Tibial nerve (tissue), 4 donors: ENCODE results near the gene BTF3L4. TPM values are rescaled to one million over a fixed set of nuclear protein-coding genes. Genes with fewer than 3 reads are reported as not detected.
A peak's percentile ranks its signal among the peaks of the same experiment; 100 is the strongest.

Source experiments
- DNase-seq, 2 donors: peaks; one replicate each; pipeline ENCODE4 v3.0.0-alpha.2; 2019; ENCODE audit warnings: low spot score in 2 of 2
- H3K27ac ChIP-seq, 4 donors: fragments of 200-600 bp; sonication (generic) in 3 of 4; one replicate each; pipeline ENCODE4 v1.5.1; 2017 to 2019; ENCODE audit warnings: mild to moderate bottlenecking in 1 of 4
- H3K27me3 ChIP-seq, 2 donors: fragments of 200-600 bp; sonication (generic) in 1 of 2; one replicate each; pipeline versions ENCODE4 v1.5.1 to v1.6.0; 2017 to 2019
- H3K36me3 ChIP-seq, 3 donors: fragments of 200-600 bp; sonication (generic); one replicate each; pipeline ENCODE4 v1.5.1; 2018 to 2019
- H3K4me1 ChIP-seq, 4 donors: fragments of 200-600 bp; sonication (generic) in 3 of 4; one replicate each; pipeline ENCODE4 v1.5.1; 2017 to 2019
- H3K4me3 ChIP-seq, 4 donors: fragments of 200-600 bp; sonication (generic) in 3 of 4; one replicate each; pipeline ENCODE4 v1.5.1; 2017 to 2019; ENCODE audit warnings: mild to moderate bottlenecking in 1 of 4, moderate library complexity in 1 of 4
- H3K9me3 ChIP-seq, 4 donors: fragments of 200-600 bp; sonication (generic) in 3 of 4; one replicate each; pipeline ENCODE4 v1.5.1; 2017 to 2019
- EP300 ChIP-seq, 2 donors: sonication (generic); formaldehyde crosslinking; IDR thresholded peaks; one replicate each; pipeline ENCODE4 v1.6.1; 2017; ENCODE audit warnings: antibody characterized with exemption in 2 of 2, mild to moderate bottlenecking in 1 of 2
- POLR2A ChIP-seq, 2 donors: fragments of 450-650 bp; IDR thresholded peaks; one replicate each; pipeline ENCODE4 v1.6.1; 2017; ENCODE audit warnings: antibody characterized with exemption in 2 of 2, mild to moderate bottlenecking in 2 of 2, moderate library complexity in 2 of 2
- WGBS, 2 donors: methylation state at CpG; one replicate each; pipeline ENCODE4 v1.1.5; 2018; 5-methylcytosine and 5-hydroxymethylcytosine counted together
- total RNA-seq, 4 donors: library from RNA; depleted of rRNA; stranded (reverse); fragments of >200 nt; gene quantifications; one replicate each; pipeline ENCODE4 v1.1.0, GENCODE V29; 2016
- TF ChIP-seq, protein P1 (sequence below), 5 experiments: fragments of 200-600 bp in 3 of 5; fragments of 450-650 bp in 2 of 5; sonication (generic) in 3 of 5; IDR thresholded peaks; one replicate each; pipeline ENCODE4 v1.5.1; 2016 to 2019; ENCODE audit warnings: antibody characterized with exemption in 5 of 5, mild to moderate bottlenecking in 3 of 5, moderate library complexity in 2 of 5

Gene BTF3L4
- 10 to 100 TPM; 30.6 to 46.5 (median 37.5) TPM for total RNA-seq

DNA sequence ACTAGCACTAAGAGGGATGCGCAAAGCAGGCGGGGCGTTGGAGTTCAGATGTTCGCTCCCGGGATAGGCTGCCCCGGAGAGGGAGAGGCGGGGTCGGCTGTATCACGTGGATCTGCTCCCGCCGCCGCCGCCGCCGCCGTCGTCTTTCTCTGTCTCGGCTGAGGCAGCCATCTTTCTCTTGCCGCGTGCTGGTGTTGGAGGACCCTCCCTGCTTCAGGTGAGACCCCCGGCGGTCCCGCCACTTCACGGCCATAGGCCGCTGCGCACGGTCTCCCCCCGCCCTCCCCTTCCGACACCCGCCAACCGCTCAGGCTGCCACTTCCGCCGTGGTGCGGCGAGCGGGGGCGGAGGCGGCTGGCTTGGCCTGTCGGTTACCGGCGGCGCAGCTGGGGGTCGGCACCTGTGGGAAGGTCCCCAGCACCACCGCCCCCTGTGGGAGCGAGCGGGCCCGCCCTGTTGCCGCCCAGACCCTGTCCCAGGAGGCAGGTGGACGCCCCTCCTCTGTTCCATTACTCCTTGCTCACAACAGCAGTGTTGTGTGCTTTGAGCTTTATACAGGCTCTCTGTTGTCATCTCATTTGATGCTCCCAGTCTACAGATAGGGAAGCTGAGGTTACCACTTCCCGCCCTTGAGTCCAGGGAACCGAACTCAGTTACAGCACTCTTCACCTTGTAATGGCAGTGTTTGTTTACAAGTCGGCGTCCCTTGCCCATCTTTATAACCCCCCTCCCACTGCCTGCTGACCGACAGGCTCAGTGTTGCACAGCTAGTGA lies at the start of gene BTF3L4:
BTF3L4 (plus strand) TSS at position 133 of the 774 bp plus-strand sequence. CDS start 3,553 bp downstream, outside the sequence.
- H3K4me3 ChIP-seq: peak within 1 kb of the TSS; percentile 70 to 93 (median 82)
- peaks cover 0 to 28% (median 12%) of the 10 kb centered on the region in 3 donors for H3K36me3 ChIP-seq
- H3K27ac ChIP-seq: peak within 1 kb of the TSS; percentile 88 to 98 (median 92)
- no peaks in the 10 kb centered on the region for H3K9me3 ChIP-seq
- no peaks in the 10 kb centered on the region for H3K27me3 ChIP-seq
- peaks cover 0 to 57% (median 32%) of the 10 kb centered on the region in 4 donors for H3K4me1 ChIP-seq
- WGBS, 2 donors: 0% methylated on average over 16 to 44 of the region's 54 CpGs
- TF ChIP-seq POLR2A (IDR thresholded peaks at IDR 0.05) (peak; percentile 59 to 86), EP300 (IDR thresholded peaks at IDR 0.05) (peak; percentile 52 to 90)
- TF ChIP-seq, protein P1, sequence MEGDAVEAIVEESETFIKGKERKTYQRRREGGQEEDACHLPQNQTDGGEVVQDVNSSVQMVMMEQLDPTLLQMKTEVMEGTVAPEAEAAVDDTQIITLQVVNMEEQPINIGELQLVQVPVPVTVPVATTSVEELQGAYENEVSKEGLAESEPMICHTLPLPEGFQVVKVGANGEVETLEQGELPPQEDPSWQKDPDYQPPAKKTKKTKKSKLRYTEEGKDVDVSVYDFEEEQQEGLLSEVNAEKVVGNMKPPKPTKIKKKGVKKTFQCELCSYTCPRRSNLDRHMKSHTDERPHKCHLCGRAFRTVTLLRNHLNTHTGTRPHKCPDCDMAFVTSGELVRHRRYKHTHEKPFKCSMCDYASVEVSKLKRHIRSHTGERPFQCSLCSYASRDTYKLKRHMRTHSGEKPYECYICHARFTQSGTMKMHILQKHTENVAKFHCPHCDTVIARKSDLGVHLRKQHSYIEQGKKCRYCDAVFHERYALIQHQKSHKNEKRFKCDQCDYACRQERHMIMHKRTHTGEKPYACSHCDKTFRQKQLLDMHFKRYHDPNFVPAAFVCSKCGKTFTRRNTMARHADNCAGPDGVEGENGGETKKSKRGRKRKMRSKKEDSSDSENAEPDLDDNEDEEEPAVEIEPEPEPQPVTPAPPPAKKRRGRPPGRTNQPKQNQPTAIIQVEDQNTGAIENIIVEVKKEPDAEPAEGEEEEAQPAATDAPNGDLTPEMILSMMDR (IDR thresholded peaks at IDR 0.05): peak in 1 of 5 experiments; percentile 20
- peak; percentile 92 to 93 for DNase-seq

DNA sequence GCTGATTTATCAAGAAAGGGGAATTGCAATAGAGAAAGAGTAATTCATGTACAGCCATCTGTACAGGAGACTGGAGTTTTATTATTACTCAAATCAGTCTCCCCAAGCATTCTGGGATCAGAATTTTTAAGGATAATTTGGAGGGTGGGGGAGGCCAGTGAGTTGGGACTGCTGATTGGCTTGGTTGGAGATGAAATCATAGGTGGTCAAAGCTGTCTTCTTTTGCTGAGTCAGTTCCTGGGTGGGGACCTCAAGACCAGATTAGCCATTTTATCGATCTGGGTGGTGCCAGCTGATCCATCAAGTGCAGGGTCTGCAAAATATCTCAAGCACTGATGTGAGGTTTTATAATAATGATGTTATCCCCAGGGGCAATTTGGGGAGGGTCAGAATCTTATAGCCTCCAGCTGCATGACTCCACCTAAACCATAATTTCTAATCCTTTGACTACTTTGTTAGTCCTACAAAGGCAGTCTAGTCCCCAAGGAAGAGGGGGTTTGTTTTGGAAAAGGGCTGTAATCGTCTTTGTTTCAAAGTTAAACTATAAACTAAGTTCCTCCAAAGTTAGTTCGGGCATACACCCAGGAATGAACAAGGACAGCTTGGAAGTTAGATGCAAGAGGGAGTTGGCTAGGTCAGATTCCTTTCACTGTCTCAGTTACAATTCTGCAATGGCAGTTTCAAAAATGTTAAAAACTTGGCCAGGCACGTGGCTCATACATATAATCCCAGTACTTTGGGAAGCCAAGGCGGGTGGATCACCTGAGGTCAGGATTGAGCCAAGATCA lies 48.7 kb upstream of the BTF3L4 start:
- no peaks in the 10 kb centered on the region for H3K9me3 ChIP-seq
- 36 to 39% methylated on average over 5 of the region's 5 CpGs for WGBS, 2 donors
- TF ChIP-seq POLR2A (IDR thresholded peaks at IDR 0.05) (no peak), EP300 (IDR thresholded peaks at IDR 0.05) (no peak)
- TF ChIP-seq, protein P1 (IDR thresholded peaks at IDR 0.05): no peak
- H3K27ac ChIP-seq: no peak overlapping the region
- no peaks in the 10 kb centered on the region for H3K36me3 ChIP-seq
- no peak for DNase-seq
- no peak overlapping the region for H3K4me3 ChIP-seq
- no peaks in the 10 kb centered on the region for H3K4me1 ChIP-seq
- H3K27me3 ChIP-seq: peaks cover 0 to 34% of the 10 kb centered on the region in 2 donors

DNA sequence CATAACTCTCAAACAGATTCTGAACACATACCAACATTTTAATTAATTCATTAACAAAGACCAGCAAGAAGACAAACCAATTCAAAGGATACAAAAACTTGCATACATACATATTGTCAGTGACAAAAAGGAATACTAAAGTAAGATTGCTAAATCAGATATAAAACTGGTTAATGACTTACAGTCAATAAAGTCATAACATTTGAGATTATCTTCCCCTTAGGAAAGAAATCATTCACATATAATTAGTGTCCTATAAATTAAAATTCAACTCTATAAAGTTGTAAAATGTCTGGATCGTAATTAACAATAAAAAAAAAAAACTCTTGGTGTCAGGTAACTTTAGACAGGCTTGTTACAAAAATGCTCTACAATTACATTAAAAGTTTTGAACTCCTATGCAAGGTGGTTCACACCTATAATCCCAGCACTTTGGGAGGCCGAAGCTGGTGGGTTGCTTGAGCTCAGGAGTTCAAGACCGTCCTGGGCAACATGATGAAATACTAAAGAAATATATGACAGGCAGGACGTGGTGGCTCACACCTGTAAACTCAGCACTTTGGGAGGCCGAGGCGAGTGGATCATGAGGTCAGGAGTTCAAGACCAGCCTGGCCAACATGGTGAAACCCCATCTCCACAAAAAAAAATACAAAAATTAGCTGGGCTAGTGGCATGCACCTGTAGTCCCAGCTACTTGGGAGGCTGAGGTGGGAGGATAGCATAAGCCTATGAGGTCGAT lies 47.9 kb upstream of the BTF3L4 start:
- TF ChIP-seq POLR2A (IDR thresholded peaks at IDR 0.05) (no peak), EP300 (IDR thresholded peaks at IDR 0.05) (no peak)
- TF ChIP-seq, protein P1 (IDR thresholded peaks at IDR 0.05): no peak
- 86 to 91% methylated on average over 7 of the region's 7 CpGs for WGBS, 2 donors
- Histone ChIP-seq H3K4me3 (no peak overlapping the region), H3K4me1 (no peaks in the 10 kb centered on the region), H3K9me3 (no peaks in the 10 kb centered on the region), H3K27me3 (peaks cover 0 to 31% of the 10 kb centered on the region in 2 donors), H3K36me3 (no peaks in the 10 kb centered on the region), H3K27ac (no peak overlapping the region)
- no peak for DNase-seq

DNA sequence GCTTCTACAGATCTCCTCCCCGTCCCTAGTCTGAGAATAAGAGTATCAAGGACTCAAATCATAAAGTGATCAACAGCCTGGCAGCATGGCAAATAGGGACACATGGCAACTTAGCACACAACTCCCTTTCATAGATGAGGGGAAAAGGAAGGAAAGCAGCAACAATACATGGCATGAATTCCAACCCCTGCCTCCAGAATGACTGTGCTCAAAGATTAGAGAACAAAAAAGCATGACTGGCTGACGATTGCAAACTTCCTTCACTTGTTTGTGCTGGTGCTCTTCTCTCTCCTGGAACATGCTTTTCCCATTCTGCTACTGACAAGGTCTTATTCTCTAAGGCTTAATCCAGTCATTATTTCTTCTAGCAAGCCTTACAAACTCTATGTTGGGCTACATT lies 34.0 kb upstream of the BTF3L4 start:
- no peak for TF ChIP-seq POLR2A (IDR thresholded peaks at IDR 0.05)
- Histone ChIP-seq H3K27ac (no peak overlapping the region), H3K4me3 (no peak overlapping the region), H3K36me3 (peaks cover 0 to 74% (median 6%) of the 10 kb centered on the region in 3 donors), H3K27me3 (no peaks in the 10 kb centered on the region), H3K9me3 (no peaks in the 10 kb centered on the region), H3K4me1 (no peaks in the 10 kb centered on the region)
- DNase-seq: no peak
- WGBS, 2 donors: 63 to 75% methylated on average over 2 of the region's 2 CpGs

DNA sequence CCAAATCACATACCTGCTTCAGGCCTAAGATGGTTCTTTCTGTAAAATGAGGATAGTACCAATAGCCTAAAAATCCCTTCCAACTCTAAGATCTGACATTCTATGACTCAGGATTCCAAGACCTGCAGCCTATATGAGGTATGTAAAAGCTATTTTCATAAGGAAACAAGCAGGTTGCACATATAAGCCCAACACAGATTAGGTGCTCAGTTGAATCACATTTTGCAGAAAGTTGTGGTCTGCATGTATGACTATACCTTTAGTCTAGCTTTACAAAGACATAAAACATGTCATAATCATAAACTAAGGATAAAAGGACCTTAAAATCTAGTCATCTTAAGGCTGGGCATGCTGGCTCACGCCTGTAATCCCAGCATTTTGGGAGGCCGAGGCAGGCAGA lies 29.8 kb upstream of the BTF3L4 start:
- Histone ChIP-seq H3K4me3 (no peak overlapping the region), H3K27ac (no peak overlapping the region), H3K4me1 (peaks cover 0 to 15% (median under 1%) of the 10 kb centered on the region in 4 donors), H3K9me3 (no peaks in the 10 kb centered on the region), H3K36me3 (peaks cover 0 to 62% (median 6%) of the 10 kb centered on the region in 3 donors), H3K27me3 (no peaks in the 10 kb centered on the region)
- TF ChIP-seq, protein P1 (IDR thresholded peaks at IDR 0.05): no peak
- no peak for TF ChIP-seq POLR2A (IDR thresholded peaks at IDR 0.05)
- TF ChIP-seq EP300 (IDR thresholded peaks at IDR 0.05): no peak
- 98% methylated on average over 2 of the region's 2 CpGs for WGBS, 2 donors
- no peak for DNase-seq
